Prostate gland (tissue), 2 donors: Measurements from ENCODE around the gene RBFOX2.

Experiments used
- POLR2A ChIP-seq: fragments of 450-650 bp; IDR thresholded peaks from one replicate; pipeline ENCODE4 v1.6.1; 2016; ENCODE audit warnings: antibody characterized with exemption, mild to moderate bottlenecking
- POLR2AphosphoS5 ChIP-seq: sonication (generic); formaldehyde crosslinking; IDR thresholded peaks from one replicate; pipeline ENCODE4 v1.6.1; 2017; ENCODE audit warnings: antibody characterized with exemption
- TF ChIP-seq, protein P1 (sequence below), 4 experiments: fragments of 200-600 bp in 2 of 4; fragments of 450-650 bp in 2 of 4; sonication (generic) in 2 of 4; IDR thresholded peaks; 1 replicate in 3 of 4; 2 replicates in 1 of 4; pipeline ENCODE4 v1.5.1; 2016 to 2019; ENCODE audit warnings: antibody characterized with exemption in 4 of 4, mild to moderate bottlenecking in 2 of 4, moderate library complexity in 2 of 4

- TF ChIP-seq, protein P1, sequence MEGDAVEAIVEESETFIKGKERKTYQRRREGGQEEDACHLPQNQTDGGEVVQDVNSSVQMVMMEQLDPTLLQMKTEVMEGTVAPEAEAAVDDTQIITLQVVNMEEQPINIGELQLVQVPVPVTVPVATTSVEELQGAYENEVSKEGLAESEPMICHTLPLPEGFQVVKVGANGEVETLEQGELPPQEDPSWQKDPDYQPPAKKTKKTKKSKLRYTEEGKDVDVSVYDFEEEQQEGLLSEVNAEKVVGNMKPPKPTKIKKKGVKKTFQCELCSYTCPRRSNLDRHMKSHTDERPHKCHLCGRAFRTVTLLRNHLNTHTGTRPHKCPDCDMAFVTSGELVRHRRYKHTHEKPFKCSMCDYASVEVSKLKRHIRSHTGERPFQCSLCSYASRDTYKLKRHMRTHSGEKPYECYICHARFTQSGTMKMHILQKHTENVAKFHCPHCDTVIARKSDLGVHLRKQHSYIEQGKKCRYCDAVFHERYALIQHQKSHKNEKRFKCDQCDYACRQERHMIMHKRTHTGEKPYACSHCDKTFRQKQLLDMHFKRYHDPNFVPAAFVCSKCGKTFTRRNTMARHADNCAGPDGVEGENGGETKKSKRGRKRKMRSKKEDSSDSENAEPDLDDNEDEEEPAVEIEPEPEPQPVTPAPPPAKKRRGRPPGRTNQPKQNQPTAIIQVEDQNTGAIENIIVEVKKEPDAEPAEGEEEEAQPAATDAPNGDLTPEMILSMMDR (IDR thresholded peaks at IDR 0.05), result no peak
- TF ChIP-seq POLR2AphosphoS5 (no peak), POLR2A (no peak)
Measured at GRCh38 chr22:35808377-35808776, 220.2 kb downstream of the RBFOX2 start.
